CD4-positive, alpha-beta T cell treated with Interleukin-15 for 4 hours (primary cell): ENCODE data around the gene PWWP2B.
A peak's percentile ranks its signal among the peaks of the same experiment; 100 is the strongest.
"Not testable (repeated sequence)": the region's sequence is repeated elsewhere in the genome, so short reads cannot be mapped to it uniquely, and the experiment has no call there.

Experiments
- DNase-seq: peaks from one replicate; pipeline ENCODE4 v3.0.0-alpha.2; 2020; ENCODE audit warnings: low spot score

PWWP2B gene

DNA sequence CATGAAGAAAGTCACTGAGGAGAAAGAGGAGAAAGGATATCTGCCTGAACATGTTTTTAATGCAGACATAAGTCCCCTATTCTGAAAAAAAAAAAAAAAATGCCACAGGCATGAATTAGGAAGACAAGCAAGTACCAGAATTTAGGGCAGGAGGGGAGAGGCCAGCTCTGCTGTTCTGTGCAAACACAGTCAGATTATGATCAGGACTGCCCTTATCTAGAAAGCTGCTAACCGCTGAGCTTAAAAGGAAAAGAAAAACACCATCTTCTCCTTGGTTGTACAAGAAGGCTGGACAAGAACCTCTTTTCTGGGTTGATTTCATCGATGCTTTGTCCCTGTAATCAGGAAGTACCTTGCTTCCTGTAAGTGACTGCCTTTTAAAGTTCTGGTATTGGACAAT is 15.3 kb upstream of the PWWP2B start:
- DNase-seq, result no peak

DNA sequence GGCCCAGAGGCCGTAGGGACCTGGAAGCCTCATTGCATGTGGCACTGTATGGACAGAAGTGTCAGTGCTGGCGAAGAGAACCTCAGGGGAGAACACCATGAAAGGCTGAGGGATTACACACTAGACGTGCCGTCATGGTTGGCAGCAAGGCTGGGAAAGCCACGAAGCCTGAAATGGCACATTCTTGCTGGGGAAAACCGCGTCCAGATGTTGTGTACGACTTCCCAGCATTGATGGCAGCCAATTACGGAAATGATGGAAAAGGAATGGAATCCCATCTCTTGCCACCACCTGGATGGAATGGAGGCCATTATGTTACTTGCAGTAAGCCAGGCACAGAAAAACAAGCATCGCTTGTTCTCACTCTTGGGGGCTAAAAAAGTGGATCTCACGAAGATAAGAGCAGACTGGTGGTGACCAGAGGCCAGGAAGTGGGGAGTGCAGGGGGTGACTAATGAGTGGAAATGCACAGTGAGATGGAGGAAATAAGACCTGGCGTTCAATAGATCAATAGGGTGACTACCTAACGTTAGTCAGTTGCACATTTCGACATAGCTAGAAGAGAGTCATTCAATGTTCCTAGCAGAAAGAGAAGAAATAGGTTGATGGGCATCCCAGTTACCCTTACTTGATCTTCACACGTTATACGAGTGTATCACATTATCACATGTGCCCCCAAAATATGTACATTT is 14.6 kb upstream of the PWWP2B start:
- no peak for DNase-seq

DNA sequence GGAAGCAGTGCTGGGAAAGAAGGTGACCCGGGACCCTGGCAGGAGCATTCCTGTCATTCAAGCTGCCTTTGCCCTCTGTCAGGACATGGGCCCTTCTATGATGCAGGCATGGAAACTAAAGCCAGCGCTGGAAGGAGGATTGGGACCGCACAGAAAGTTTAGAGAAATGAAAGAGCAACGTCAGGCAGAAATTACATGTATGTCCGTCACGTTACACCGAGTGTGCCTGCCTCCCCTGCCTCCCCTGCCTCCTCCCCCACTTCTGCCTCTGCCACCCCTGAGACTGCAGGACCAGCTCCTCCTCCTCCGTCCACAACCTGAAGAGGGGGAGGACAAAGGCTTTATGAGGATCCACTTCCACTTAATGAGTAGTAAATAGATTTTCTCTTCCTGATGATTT is 13.9 kb upstream of the PWWP2B start:
- DNase-seq, result no peak

DNA sequence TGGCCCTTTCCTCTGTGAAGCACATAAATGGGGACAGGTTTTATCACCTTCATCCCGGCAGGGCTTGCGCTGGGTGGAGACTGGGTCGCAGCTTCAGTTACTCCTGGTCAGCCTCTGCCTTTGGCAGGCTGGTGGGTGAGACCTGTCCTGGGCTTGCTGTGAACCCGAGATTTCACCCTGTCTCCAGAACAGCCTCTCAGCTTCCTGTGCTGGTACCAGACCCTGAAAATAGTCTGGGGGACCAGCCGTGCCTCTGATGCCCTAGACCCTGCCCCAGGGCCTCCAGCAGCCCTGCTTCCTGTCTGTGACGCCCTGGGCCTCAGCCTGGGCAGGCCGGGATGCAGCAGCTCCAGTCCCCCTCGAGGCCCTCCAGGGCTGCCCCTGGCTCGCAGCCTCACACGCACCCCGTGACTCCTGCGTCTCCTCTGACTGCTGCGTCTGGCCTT is 13.2 kb upstream of the PWWP2B start:
- DNase-seq, result no peak

DNA sequence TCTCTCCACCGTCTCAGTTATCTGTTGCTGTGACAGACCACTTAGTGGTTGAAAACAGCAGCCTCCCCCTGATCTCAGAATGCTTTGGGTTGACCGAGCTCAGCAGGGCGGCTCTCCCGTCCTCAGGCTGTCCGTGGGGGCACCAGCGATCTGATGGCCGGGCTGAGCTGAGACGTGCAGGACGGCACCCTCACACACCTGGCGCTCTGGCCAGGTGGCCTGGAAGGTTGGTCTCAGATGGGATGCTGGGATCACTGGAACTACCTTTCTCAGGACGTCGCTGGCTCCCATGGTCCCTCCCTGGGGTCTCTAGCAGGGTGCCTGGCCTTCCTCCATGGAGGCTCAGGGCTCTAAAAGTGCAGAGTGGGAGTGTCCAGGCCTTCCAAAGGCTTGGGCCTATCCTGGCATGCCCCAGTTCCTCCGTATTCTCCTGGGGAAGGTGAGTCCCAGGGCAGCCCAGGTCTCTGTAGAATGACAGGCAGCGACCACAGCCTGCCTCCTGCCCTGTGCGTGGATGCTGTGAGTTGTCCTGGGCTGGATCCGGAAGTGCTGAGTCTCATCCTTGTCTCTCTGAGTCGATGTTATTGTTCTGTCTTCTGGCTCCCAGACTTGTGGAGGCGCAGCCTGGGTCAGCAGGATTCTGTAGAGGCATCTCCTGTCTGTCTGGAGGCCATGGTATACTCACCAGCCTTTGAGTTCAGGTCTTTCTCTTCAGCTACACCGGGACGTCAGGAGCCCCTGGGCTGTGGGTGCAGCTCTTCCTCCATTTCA is 12.2 kb upstream of the PWWP2B start:
- DNase-seq, result no peak

DNA sequence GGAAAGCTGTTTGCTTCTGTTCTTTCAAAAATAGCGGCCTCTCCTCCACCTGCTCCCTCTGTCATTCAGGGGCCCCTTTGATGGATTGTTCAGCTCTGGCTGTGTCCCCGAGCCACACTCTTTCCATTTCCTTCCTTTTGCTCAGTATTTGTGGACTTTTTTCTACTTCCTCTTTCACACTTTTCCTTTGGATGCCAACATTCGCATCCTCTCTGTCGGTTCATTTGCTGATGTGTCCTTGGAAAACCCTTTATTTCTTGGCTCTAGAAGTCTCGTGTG is 11.7 kb upstream of the PWWP2B start:
- no peak for DNase-seq

DNA sequence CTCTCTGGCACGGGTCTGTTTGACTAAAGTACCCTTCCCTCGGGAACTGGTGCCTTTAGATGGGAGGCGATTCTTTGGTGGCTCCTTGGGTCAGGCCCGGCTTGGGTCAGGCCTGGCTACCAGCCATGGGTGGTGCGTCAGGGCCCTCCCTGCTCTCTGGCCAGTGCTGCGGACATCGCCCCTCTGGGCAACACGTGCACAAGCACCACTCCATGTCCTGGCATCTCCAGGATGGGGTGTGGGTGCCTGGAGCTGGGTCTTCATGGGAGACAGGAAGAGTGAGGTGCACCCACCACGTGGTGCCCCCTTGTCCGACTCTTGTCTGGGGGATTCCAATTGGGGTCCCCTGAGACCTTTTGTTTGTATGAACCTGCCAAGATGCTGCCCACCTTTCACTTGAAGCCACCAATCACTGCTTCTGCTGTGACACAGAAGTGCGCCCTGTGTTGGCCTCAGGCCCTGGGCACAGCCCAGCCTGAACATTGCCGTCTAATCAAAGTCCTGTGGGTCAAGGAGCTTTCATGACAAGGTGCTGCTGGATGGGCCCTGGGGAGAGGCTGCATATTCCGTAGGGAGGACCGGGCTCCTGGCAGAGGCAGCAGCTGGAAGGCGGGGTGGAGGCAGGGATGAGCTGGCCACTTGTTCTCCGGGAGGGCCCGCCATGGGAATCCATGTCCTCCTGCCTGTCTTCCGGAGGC is 11.1 kb upstream of the PWWP2B start:
- no peak for DNase-seq

DNA sequence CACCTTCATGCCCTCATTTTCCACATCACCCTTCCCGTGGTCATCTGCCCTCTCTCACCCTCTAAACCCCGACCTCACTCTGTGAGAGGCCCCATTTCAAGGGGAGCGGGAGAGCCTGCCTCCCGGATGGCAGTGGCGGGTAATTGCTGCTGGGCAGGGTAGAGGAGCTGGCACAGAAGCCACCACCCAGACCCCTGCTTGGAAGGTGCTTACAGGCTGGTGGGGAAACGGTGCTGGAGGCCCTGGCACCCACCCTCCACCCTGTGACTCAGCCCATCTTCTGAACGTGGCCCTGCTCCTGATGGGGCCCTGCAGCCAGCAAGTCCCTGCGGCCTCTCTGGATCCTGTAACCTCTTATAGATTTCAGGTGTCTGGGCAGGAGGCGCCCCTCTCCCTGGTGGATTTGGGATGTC is 10.6 kb upstream of the PWWP2B start:
- no peak for DNase-seq

DNA sequence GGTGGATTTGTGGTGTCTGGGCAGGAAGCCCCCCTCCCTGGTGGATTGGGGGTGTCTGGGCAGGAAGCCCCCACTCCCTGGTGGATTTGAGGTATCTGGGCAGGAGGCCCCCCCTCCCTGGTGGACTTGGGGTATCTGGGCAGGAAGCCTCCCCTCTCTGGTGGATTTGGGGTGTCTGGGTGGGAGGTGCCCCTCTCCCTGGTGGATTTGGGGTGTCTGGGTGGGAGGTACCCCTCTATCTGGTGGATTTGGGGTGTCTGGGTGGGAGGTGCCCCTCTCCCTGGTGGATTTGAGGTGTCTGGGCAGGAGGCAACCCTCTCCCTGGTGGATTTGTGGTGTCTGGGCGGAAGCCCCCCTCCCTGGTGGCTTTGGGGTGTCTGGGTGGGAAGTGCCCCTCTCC is 10.1 kb upstream of the PWWP2B start:
- DNase-seq, result not testable (repeated sequence)

DNA sequence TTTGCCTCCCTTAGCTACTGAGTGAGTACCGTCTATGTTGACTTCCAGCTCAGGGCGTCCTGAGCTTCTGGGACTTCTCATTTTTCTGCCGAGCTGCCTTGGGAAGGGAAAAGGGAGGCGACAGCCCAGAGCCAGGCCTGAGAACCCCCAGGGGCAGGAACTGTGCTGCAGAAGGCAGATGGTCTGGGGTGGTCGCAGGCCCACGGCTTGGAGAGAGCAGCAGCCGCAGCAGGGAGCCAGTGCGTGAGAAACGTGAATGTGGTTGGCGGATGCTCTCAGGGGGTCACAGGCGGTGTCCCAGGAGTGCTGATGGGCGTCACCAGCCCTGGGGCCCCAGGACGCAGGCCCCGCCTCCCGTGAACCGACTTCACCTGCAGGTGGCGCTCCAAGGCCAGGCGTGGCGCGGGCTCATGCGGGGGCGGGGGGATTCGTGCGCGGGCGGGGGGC is 9.2 kb upstream of the PWWP2B start:
- DNase-seq, result peak; percentile 74

DNA sequence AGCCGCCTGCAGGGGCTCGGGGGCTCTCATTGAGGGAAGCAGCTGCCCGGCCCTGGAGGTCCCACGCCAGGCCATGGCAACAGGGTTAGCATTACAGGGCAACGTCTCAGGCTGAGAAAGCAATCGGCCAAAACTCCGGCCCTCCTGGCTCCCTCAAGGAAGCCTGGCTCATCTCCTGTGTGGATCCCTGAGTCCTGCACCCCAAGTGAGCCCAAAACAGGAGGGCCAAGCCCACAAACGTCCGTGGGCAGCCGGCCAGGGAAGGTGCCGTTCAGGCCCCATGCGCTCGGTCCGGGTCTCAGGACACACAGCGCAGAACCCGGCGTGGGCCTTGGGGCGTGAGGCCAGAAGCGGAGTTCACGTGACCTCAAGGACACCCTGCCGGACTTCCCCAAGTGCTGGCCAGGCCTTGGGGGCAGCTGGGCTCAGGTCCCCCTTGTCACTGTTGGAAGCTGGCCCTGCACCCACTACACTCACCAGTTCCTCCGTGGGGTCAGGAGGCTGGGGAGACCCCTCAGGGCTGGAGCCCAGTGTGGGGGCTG is 8.0 kb upstream of the PWWP2B start:
- DNase-seq, result no peak

DNA sequence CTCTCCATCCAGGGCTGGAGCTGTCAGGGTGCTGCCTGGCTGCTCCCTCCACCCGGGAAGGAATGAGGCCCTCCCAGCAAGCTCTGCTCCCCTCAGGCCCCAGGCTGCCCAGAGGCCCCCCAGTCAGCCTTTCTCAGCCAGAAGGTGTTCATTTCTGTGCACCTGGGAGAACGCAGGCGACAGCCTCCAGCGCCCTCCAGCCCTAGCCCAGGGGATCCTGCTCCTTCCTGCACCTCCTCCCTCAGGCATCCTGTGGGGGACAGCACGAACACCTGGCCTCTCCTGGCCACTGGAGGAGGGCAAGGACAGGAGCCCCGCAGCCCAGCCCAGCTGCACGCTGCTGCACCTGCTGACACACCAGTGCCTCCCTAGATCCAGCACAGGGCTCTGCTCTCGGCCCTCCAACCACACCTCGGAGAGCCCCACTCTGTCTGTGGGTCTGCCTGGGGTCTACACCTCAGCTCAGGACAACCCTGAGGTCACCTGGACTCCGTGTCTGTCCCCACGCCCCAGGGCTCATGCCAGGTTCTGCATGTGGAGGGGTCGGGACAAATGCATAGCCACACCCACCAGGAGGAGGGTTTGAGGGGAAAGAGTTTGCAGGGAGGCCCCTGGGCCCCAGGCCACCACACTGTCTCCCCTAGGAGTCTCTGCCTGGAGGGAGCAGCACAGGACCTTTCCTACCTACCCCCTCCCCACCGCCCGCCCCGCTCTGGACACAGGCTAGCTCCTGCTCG is 7.4 kb upstream of the PWWP2B start:
- no peak for DNase-seq

DNA sequence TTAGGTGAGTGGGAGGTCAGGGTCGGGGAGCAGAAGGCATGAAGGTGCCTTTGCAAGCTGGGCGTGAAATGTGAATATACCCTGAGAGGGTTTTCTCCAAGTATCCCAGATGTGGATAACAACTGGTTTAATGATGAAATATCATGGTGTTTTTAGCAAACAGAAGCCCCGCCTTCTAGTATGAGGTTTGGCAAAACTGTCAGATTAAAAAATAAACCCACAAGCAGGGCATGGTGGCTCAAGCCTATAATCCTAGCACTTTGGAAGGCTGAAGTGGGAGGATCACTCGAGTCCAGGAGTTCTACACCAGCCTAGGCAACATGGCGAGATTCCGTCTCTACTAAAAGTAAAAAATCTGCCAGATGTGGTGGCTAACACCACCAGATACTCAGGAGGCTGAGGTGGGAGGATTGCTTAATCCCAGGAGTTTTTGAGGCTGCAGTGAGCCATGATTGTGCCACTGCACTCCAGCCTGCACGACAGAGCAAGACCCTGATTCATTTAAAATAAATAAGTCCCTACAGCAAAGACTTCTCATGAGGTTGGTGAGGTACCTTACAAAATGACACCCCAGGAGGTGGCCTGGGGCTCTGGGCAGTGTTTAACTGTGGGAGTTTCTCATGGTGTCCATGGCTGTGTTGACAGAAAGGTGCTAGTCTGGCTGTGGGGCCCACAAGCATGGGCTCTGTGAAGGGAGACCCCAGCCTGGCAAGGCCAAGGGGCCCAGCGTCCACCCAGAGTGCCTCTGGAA is 6.7 kb upstream of the PWWP2B start:
- DNase-seq, result no peak

DNA sequence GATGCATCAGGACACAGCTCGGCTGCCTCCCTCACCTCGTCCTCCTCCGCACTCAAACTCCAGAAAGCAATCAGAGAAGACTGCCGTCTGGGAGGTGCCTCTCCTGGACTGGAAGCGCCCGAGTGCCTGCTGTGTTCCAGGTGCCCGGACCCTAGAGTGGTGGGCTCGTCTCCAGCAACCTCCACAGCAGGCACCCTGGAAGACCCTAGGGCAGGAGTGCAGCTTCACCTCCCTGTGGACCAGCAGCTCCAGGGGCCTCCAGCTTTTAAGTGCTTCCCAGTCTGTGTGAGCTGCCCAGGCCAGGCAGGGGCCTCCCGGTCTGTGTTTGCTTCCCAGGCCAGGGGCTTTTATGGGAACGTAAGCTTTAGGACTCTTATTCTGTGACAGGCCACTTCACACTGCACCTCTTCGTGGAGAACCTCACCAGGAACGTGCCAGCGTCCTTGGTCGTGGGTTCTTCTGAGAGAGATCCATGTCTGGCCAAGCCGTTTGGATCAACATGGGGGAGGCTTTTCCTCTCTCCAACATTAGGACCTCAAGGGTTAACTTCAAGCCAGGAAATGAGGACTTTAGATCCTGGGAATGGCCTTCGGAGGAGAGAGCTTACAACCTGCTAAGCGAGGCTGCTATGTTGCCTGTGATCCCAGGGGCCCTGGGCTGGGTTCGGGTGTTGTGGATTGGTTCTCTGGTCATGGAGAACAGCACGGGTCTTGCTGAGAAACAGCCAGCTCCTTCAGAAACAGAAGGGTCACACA is 5.9 kb upstream of the PWWP2B start:
- DNase-seq, result no peak

DNA sequence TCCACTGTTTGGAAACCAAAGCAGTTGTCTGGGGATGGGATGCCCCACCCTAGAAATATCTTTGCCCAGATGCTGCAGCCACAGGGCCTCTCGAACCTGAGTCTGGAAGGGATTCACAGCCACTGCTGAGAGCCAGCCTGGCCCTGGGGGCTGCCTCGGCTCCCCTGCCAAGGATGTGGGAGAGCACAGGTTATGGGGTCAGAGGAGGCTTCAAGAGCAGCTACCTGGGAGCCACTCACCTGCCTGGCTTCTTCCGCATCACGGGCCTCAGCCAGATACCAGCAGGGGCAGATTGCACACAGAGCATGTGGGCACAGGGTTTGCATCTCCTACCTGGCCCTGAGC is 5.4 kb upstream of the PWWP2B start:
- DNase-seq, result no peak

DNA sequence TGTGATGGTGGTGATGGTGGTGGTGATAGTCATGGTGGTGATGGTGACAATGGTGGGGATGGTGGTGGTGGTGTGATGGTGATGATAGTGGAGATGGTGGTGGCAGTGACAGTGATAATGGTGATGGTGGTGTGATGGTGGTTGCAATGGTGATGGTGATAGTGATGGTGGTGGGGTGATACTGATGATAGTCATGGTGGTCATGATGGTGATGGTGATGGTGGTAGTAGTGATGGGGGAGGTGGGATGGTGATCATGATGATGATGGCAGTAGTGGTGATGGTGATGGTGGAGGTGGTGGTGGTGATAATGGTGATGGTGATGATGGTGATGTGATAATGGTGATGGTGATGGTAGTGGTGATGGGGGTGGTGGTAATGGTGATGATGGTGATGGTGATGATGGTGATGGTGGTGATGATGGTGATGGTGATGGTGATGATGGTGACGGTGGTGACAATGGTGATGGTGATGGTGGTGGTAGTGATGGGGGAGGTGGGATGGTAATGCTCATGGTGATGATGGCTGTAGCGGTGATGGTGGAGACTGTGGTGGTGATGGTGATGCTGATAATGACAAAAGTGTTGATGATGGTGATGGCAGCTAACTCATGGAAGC is 4.7 kb upstream of the PWWP2B start:
- DNase-seq, result no peak

DNA sequence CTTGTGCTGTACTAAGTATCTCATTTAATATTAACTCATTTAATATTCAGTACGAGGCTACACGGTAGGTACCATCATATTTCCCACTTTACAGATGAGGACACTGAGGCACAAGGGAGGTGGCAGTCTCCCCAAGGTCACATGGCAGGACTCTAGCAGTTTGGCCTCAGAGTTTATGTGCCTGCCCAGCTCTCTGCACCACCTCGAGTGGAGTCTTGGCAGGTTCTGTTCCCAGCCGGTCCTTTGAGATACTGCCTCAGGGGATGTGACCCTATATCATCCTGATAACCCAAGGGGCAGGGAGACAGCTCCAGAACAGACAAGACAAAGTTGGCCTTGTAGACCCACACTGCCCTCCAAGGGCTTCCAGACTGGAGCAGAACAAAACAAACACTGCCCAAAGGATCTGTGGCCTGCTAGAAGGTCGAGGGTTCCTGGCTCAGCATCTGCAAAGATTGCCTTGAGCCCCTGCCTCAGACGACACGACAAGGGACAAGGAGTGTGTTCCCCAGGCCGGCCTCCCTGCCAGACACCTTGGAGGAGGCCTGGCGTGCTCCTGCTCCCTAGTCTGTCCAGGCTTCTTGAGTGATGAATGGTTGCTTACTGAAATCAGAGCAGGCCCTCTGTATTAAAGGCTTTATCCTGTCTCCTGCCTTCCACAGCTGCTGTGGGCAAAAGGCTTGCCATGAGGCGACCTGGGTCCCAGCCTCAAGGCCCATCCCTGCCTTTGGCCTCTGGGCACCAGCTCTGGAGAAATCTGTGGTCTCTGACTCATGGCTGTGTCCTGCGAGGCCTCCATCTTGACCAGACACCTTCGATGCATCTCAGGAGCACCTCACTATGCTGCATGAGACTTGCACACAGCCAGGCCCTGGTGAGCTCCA is 3.9 kb upstream of the PWWP2B start:
- DNase-seq, result no peak

DNA sequence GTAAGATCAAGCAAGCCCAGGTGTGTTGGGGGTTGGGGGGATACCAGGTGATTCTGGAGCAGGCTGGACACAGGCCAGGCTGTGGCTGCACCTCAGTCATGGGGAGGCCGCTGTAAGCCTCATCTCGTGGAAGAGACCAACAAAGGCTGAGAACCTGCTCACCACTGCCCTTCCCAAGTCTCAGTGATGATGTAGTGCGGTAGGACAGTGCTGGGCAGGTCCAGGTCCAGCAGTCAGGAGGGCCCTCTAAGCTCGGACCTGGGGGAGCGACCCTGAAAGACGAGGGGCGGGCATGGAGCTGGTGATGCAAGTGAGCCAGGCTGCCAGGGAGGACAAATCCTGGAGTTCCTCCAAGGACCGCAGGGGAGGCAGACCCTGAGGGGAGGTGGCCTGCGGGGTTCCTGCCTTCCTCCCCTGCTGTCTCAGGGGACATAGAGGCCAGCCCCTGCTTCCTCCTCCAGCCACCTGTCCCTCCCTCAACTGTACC is 3.3 kb upstream of the PWWP2B start:
- no peak for DNase-seq

DNA sequence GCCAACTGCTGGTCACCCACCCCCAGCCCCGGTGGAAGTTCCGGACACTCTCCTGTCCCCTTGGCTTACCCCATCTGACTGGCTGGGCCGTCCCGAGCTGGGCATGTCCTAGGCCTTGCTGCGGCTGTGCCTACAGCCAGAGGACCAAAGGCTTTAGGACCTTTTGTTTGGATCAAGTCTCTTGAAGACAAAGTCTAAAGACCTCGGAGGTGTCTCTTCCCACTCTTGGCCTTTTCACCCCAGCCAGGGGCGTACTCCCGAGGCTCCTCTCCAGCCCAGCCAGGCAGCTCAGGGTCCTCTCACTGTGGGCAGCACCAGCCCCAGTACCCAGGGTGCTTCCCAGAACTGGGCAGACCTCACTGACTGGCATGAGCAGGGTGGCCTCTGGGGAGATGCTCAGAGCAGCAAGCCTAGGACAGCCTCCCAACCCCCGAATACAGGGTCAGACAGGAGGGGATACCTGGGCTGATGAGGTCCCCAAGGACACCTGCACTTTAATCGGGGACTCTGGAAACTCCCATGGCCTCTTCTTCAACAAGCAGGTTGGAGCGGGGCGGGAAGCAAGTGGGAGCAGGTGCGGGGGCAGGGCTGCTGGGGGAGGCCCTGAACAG is 2.7 kb upstream of the PWWP2B start:
- no peak for DNase-seq
